Cardiac fibroblast (primary cell): ENCODE results near the gene METTL14.

Experiments
- DNase-seq, 2 donors: peaks; one replicate each; pipeline versions ENCODE4 v3.0.0 to v3.0.0-alpha.2; 2010; ENCODE audit warnings: low read depth in 2 of 2
- H3K4me3 ChIP-seq, 2 donors: replicated peaks in 1 of 2; 1 replicate in 1 of 2; 2 replicates in 1 of 2; pipeline ENCODE4 v1.5.1; 2011; ENCODE audit warnings: low read depth in 2 of 2, low read length in 2 of 2, mild to moderate bottlenecking in 2 of 2, moderate library complexity in 1 of 2
- TF ChIP-seq, protein P1 (sequence below): IDR thresholded peaks from one replicate; pipeline ENCODE4 v1.5.1; 2011; ENCODE audit warnings: low read depth, mild to moderate bottlenecking, low read length, inconsistent platforms

METTL14 gene

DNA sequence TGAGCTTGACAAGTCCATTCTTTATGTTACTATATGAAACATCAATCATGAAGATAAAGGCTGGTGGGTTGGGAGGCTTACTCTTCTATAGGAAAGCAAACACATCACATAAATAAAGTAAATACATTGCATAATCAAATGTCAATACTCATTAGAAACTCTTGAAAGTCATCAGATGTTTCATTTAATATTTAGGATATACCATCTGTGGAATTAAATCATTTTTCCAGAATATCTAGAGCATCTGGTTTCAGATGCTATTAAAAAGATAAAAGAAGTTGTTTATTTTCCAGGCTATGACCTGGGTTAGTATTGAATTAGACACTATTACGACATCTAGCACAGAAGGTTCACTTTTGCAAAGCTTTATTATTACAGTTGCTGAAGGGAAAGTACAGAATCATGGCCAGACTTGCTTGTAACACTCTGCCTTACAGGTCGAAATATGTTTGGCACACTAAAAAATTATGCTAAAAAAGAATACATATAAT, 72.6 kb downstream of the METTL14 start:
- peak; percentile 82 to 84 for DNase-seq
- TF ChIP-seq, protein P1, sequence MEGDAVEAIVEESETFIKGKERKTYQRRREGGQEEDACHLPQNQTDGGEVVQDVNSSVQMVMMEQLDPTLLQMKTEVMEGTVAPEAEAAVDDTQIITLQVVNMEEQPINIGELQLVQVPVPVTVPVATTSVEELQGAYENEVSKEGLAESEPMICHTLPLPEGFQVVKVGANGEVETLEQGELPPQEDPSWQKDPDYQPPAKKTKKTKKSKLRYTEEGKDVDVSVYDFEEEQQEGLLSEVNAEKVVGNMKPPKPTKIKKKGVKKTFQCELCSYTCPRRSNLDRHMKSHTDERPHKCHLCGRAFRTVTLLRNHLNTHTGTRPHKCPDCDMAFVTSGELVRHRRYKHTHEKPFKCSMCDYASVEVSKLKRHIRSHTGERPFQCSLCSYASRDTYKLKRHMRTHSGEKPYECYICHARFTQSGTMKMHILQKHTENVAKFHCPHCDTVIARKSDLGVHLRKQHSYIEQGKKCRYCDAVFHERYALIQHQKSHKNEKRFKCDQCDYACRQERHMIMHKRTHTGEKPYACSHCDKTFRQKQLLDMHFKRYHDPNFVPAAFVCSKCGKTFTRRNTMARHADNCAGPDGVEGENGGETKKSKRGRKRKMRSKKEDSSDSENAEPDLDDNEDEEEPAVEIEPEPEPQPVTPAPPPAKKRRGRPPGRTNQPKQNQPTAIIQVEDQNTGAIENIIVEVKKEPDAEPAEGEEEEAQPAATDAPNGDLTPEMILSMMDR: no peak
- H3K4me3 ChIP-seq: no peak overlapping the region

- DNase-seq: peak; percentile 83 to 95
- TF ChIP-seq, protein P1: no peak
These were observed 73.1 kb downstream of the METTL14 start for GRCh38 chr4:118758293-118758692.

DNA sequence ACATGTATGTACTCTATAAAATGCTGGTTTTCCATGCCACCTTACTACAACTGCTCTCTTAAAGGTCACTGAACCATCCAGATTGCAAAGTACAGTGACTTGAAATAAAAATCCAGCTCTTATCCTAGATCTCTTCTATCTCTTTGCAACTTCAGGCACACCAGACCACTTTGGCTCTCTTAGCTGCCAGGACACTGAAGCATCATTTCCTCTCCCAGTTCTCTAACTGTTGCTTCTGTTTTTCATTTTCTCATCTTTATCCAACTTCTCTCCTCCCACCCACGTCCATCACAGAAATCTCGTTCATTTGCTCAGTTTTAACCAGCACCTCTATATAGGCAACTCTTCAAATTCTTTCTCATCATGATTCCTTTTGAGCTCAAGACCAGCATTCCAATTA, 74.3 kb downstream of the METTL14 start:
- TF ChIP-seq, protein P1: no peak
- DNase-seq: no peak
- no peak overlapping the region for H3K4me3 ChIP-seq

More at GRCh38 chr4:118758293-118758692, 73.1 kb downstream of the METTL14 start:
- no peak overlapping the region for H3K4me3 ChIP-seq

DNA sequence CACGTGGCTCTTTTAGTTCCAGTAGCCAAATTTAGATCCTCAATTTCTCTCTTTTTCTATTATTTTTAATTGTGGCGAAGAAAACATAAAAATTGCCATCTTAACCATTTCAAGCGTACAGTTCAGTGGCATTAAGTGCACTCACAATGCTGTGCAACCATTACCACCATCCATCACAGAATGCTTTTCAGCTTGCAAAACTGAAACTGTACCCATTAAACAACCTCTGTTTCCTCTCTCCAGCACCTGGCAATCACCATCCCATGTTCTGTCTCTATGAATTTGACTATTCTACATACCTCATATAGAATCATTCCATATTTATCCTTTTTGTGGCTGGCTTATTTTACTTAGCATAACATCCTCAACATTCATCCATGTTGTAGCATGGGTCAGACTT, 74.9 kb downstream of the METTL14 start:
- TF ChIP-seq, protein P1: no peak
- H3K4me3 ChIP-seq: no peak overlapping the region
- DNase-seq: no peak

GRCh38 chr4:118760493-118760892, 75.3 kb downstream of the METTL14 start:
- TF ChIP-seq, protein P1: no peak
- H3K4me3 ChIP-seq: no peak overlapping the region
- DNase-seq: no peak

- H3K4me3 ChIP-seq: no peak overlapping the region
- TF ChIP-seq, protein P1: no peak
- DNase-seq: peak in 1 of 2 donors; percentile 62
These were observed 76.3 kb downstream of the METTL14 start for GRCh38 chr4:118761397-118762016.

DNA sequence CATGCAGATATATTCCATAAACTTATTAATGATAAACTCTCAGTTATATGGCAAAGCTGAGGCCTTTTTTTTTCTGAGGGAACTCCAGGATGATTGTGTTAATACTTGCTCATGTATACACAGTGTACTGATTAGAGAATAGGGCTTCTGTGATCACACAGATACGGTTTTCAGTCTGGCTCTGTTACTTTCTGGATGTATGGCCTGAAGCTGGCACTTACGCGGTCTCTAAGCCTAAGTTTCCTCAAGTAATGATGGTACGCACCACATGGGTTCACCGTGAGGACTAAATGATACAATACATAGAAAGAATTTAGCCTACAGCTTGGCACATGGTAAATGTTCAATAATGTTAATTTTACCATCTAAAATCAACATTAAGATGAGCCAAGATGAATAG, 77.0 kb downstream of the METTL14 start:
- no peak for DNase-seq
- TF ChIP-seq, protein P1: no peak
- no peak overlapping the region for H3K4me3 ChIP-seq
